ENCODE measurements around the gene FAM131B. TPM values are rescaled to one million over a fixed set of nuclear protein-coding genes. Genes with fewer than 3 reads are reported as not detected.

Gene FAM131B
- total RNA-seq, 1 experiment from 2014 or later: 25.3 TPM

DNA sequence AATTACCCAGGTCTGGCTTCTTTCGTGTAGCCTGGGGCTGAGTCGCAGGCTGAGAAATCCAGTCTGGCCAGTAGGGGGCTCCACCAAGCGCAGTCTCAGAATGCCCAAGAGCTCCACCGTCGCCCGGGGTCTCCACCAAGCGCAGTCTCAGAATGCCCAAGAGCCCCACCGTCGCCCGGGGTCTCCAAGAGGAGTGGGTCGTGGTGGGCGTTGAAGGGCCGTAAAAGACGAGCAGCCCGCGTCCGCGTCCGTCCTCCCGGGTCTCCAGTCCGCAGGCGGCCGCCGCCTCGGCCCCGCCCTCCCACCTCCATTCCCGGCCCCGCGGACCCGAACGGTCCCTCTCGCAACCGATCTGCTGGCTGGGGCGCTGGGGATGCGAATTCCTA lies 17.7 kb upstream of the FAM131B start:
- Mint-ChIP-seq H3K9me3 (no peaks in the 10 kb centered on the region), H3K4me1 (peaks cover 34% of the 10 kb centered on the region), H3K27ac (no peak overlapping the region), H3K4me3 (peak overlapping the region; percentile 76), H3K27me3 (ENCODE audit: low read depth) (no peaks in the 10 kb centered on the region), H3K36me3 (peaks cover 5% of the 10 kb centered on the region)
- POLR2A ChIA-PET: interaction anchor here (0.7 to 2.0 kb wide), 7 partner anchors 8 to 27 kb away, joined by 3 to 16 read pairs (median 3); partner anchors contain the start of gene FAM131B
- ATAC-seq: peak; percentile 49
- DNase-seq (ENCODE audit: low spot score): peak; percentile 89
- CTCF ChIA-PET: interaction anchor here (0.7 to 2.3 kb wide), 39 partner anchors 8 to 1662 kb away, joined by 3 to 68 read pairs (median 4); partner anchors contain the start of genes CLCN1, EPHA1, FAM131B and GSTK1
- TF ChIP-seq NR1H2 (CRISPR knock-in tag; IDR thresholded peaks at IDR 0.05) (no peak), SMAD3 (CRISPR knock-in tag; IDR thresholded peaks at IDR 0.05; ENCODE audit: borderline replicate concordance) (no peak), NR2C2 (CRISPR knock-in tag; IDR thresholded peaks at IDR 0.05) (no peak), ELF4 (CRISPR knock-in tag; IDR thresholded peaks at IDR 0.05; ENCODE audit: low read depth) (no peak), GTF2I (CRISPR knock-in tag; conservative IDR thresholded peaks at IDR 0.05) (0 out of 2 replicates have a peak, but pooled peaks have one; percentile 4), FOXK1 (CRISPR knock-in tag; IDR thresholded peaks at IDR 0.05) (0 out of 2 replicates have a peak, but pooled peaks have one; percentile 11), ESRRA (CRISPR knock-in tag; IDR thresholded peaks at IDR 0.05; ENCODE audit: borderline replicate concordance) (no peak), RELA (CRISPR knock-in tag; IDR thresholded peaks at IDR 0.05; ENCODE audit: borderline replicate concordance) (no peak), ZNF396 (CRISPR knock-in tag; IDR thresholded peaks at IDR 0.05; ENCODE audit: borderline replicate concordance) (no peak), HMGA2 (CRISPR knock-in tag; IDR thresholded peaks at IDR 0.05) (no peak), CREM (CRISPR knock-in tag; IDR thresholded peaks at IDR 0.05) (no peak), ZNF121 (CRISPR knock-in tag; IDR thresholded peaks at IDR 0.05) (no peak), FOXP1 (CRISPR knock-in tag; IDR thresholded peaks at IDR 0.05; ENCODE audit: borderline replicate concordance) (no peak; the same call in 1 of the 2 replicates), FOXJ3 (CRISPR knock-in tag; IDR thresholded peaks at IDR 0.05; ENCODE audit: borderline replicate concordance) (no peak), PRRX2 (CRISPR knock-in tag; IDR thresholded peaks at IDR 0.05) (no peak), RORB (CRISPR knock-in tag; IDR thresholded peaks at IDR 0.05) (no peak), EMX1 (CRISPR knock-in tag; IDR thresholded peaks at IDR 0.05) (no peak), JUN (CRISPR knock-in tag; IDR thresholded peaks at IDR 0.05) (0 out of 2 replicates have a peak, but pooled peaks have one; percentile 9), OVOL2 (CRISPR knock-in tag; IDR thresholded peaks at IDR 0.05; ENCODE audit: borderline replicate concordance) (no peak), ZNF317 (CRISPR knock-in tag; IDR thresholded peaks at IDR 0.05; ENCODE audit: borderline replicate concordance, low read depth) (no peak), IRF2 (CRISPR knock-in tag; IDR thresholded peaks at IDR 0.05; ENCODE audit: borderline replicate concordance, low read depth) (no peak), GABPB1 (CRISPR knock-in tag; IDR thresholded peaks at IDR 0.05) (no peak)
- TF ChIP-seq, protein P1, sequence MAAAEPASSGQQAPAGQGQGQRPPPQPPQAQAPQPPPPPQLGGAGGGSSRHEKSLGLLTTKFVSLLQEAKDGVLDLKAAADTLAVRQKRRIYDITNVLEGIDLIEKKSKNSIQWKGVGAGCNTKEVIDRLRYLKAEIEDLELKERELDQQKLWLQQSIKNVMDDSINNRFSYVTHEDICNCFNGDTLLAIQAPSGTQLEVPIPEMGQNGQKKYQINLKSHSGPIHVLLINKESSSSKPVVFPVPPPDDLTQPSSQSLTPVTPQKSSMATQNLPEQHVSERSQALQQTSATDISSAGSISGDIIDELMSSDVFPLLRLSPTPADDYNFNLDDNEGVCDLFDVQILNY (CRISPR knock-in tag; IDR thresholded peaks at IDR 0.05): no peak
- TF ChIP-seq, protein P2, sequence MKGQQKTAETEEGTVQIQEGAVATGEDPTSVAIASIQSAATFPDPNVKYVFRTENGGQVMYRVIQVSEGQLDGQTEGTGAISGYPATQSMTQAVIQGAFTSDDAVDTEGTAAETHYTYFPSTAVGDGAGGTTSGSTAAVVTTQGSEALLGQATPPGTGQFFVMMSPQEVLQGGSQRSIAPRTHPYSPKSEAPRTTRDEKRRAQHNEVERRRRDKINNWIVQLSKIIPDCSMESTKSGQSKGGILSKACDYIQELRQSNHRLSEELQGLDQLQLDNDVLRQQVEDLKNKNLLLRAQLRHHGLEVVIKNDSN (CRISPR knock-in tag; IDR thresholded peaks at IDR 0.05): no peak
- TF ChIP-seq, protein P3, sequence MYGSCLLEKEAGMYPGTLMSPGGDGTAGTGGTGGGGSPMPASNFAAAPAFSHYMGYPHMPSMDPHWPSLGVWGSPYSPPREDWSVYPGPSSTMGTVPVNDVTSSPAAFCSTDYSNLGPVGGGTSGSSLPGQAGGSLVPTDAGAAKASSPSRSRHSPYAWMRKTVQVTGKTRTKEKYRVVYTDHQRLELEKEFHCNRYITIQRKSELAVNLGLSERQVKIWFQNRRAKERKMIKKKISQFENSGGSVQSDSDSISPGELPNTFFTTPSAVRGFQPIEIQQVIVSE (CRISPR knock-in tag; IDR thresholded peaks at IDR 0.05; ENCODE audit: borderline replicate concordance): no peak
- TF ChIP-seq, protein P4, sequence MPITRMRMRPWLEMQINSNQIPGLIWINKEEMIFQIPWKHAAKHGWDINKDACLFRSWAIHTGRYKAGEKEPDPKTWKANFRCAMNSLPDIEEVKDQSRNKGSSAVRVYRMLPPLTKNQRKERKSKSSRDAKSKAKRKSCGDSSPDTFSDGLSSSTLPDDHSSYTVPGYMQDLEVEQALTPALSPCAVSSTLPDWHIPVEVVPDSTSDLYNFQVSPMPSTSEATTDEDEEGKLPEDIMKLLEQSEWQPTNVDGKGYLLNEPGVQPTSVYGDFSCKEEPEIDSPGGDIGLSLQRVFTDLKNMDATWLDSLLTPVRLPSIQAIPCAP (CRISPR knock-in tag; IDR thresholded peaks at IDR 0.05): no peak
- TF ChIP-seq, protein P5, sequence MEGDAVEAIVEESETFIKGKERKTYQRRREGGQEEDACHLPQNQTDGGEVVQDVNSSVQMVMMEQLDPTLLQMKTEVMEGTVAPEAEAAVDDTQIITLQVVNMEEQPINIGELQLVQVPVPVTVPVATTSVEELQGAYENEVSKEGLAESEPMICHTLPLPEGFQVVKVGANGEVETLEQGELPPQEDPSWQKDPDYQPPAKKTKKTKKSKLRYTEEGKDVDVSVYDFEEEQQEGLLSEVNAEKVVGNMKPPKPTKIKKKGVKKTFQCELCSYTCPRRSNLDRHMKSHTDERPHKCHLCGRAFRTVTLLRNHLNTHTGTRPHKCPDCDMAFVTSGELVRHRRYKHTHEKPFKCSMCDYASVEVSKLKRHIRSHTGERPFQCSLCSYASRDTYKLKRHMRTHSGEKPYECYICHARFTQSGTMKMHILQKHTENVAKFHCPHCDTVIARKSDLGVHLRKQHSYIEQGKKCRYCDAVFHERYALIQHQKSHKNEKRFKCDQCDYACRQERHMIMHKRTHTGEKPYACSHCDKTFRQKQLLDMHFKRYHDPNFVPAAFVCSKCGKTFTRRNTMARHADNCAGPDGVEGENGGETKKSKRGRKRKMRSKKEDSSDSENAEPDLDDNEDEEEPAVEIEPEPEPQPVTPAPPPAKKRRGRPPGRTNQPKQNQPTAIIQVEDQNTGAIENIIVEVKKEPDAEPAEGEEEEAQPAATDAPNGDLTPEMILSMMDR (IDR thresholded peaks at IDR 0.05): peak; percentile 97
- TF ChIP-seq, protein P6, sequence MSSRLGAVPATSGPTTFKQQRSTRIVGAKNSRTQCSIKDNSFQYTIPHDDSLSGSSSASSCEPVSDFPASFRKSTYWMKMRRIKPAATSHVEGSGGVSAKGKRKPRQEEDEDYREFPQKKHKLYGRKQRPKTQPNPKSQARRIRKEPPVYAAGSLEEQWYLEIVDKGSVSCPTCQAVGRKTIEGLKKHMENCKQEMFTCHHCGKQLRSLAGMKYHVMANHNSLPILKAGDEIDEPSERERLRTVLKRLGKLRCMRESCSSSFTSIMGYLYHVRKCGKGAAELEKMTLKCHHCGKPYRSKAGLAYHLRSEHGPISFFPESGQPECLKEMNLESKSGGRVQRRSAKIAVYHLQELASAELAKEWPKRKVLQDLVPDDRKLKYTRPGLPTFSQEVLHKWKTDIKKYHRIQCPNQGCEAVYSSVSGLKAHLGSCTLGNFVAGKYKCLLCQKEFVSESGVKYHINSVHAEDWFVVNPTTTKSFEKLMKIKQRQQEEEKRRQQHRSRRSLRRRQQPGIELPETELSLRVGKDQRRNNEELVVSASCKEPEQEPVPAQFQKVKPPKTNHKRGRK (CRISPR knock-in tag; IDR thresholded peaks at IDR 0.05; ENCODE audit: borderline replicate concordance): no peak
- TF ChIP-seq, protein P7, sequence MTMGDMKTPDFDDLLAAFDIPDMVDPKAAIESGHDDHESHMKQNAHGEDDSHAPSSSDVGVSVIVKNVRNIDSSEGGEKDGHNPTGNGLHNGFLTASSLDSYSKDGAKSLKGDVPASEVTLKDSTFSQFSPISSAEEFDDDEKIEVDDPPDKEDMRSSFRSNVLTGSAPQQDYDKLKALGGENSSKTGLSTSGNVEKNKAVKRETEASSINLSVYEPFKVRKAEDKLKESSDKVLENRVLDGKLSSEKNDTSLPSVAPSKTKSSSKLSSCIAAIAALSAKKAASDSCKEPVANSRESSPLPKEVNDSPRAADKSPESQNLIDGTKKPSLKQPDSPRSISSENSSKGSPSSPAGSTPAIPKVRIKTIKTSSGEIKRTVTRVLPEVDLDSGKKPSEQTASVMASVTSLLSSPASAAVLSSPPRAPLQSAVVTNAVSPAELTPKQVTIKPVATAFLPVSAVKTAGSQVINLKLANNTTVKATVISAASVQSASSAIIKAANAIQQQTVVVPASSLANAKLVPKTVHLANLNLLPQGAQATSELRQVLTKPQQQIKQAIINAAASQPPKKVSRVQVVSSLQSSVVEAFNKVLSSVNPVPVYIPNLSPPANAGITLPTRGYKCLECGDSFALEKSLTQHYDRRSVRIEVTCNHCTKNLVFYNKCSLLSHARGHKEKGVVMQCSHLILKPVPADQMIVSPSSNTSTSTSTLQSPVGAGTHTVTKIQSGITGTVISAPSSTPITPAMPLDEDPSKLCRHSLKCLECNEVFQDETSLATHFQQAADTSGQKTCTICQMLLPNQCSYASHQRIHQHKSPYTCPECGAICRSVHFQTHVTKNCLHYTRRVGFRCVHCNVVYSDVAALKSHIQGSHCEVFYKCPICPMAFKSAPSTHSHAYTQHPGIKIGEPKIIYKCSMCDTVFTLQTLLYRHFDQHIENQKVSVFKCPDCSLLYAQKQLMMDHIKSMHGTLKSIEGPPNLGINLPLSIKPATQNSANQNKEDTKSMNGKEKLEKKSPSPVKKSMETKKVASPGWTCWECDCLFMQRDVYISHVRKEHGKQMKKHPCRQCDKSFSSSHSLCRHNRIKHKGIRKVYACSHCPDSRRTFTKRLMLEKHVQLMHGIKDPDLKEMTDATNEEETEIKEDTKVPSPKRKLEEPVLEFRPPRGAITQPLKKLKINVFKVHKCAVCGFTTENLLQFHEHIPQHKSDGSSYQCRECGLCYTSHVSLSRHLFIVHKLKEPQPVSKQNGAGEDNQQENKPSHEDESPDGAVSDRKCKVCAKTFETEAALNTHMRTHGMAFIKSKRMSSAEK (CRISPR knock-in tag; IDR thresholded peaks at IDR 0.05; ENCODE audit: borderline replicate concordance): no peak
